AG10803 (cell line): ENCODE results near the gene SPDEF.

Source experiments
- DNase-seq: peaks from one replicate; pipeline ENCODE4 v3.0.0; 2010; ENCODE audit warnings: low read depth
- H3K4me3 ChIP-seq: 2 replicates; pipeline ENCODE4 v1.5.1; 2011; ENCODE audit warnings: mild to moderate bottlenecking, low read length, control low read depth
- TF ChIP-seq, protein P1 (sequence below): conservative IDR thresholded peaks from 2 replicates; pipeline ENCODE4 v1.5.1; 2011; ENCODE audit warnings: mild to moderate bottlenecking, low read length, control low read depth, inconsistent platforms

The SPDEF gene

GRCh38 chr6:34527751-34528670 lies 28.1 kb downstream of the SPDEF start:
- no peak for DNase-seq
- H3K4me3 ChIP-seq: no peak overlapping the region
- TF ChIP-seq, protein P1, sequence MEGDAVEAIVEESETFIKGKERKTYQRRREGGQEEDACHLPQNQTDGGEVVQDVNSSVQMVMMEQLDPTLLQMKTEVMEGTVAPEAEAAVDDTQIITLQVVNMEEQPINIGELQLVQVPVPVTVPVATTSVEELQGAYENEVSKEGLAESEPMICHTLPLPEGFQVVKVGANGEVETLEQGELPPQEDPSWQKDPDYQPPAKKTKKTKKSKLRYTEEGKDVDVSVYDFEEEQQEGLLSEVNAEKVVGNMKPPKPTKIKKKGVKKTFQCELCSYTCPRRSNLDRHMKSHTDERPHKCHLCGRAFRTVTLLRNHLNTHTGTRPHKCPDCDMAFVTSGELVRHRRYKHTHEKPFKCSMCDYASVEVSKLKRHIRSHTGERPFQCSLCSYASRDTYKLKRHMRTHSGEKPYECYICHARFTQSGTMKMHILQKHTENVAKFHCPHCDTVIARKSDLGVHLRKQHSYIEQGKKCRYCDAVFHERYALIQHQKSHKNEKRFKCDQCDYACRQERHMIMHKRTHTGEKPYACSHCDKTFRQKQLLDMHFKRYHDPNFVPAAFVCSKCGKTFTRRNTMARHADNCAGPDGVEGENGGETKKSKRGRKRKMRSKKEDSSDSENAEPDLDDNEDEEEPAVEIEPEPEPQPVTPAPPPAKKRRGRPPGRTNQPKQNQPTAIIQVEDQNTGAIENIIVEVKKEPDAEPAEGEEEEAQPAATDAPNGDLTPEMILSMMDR: no peak

DNA sequence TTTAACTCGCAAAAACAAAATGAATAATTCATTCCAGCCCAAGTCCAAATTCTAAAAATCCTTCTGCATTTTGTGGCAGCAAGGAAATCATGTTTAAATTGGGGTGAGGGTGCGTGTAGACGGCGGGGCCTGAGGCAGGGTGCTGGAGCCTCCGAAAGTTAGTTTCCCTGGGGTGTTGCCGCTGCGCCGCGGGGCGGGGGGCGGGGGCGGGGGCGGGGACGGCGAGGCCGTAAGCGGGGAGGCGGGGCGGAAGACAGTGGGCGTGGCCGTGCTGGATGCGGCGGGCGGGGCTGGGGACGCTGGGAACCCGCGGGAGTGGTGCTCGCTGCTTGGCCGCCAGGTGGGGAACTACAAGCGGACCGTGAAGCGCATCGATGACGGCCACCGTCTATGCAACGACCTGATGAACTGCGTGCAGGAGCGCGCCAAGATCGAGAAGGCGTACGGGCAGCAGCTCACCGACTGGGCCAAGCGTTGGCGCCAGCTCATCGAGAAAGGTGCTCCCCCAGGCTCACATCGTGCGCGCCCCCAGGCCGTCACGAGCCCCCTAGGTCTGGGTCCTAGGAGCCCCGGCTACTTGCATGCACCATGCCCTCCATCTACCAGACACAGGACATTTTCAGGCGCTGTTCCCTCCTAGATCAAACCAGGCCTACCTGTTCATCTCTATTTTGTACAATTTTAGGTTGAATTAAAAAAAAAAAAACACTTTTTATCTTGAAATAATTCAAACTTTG lies 29.0 kb downstream of the SPDEF start:
- TF ChIP-seq, protein P1: peak; percentile 66
- peak overlapping the region; percentile 39 for H3K4me3 ChIP-seq
- DNase-seq: peak; percentile 85

DNA sequence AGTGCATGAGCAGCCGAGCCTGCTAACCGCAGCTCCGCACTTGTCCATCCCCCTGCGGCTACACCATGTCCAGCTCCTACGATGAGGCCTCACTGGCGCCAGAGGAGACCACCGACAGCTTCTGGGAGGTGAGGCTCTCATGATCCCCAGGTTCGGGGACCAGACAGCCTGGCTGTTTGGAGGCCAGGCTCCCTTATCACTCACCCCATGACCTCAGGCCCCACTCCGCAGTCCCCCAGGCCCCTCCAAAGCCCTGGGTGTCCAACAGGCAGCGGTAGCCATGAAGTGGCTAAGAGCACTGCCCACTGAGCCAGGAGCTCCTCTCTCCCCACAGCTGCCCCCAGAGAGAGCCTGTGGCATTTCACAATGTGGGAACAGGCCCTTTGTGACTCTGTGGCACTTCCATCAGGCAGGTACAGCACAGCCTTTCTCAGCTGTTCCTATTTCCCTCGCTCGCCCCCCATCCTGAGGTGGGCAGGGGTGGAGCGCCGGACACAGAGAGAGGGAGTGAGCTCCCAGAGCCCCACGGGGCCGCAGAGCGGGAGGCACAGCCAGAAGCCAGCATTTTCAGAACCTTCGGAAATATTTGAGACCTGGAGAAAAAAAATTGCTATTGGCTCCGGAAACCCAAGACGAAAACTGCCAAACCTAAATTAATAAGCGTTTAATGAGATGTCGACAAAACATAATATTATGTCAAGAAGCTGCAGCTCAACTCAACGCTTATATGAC lies 29.7 kb downstream of the SPDEF start:
- TF ChIP-seq, protein P1: no peak
- DNase-seq: no peak
- no peak overlapping the region for H3K4me3 ChIP-seq

GRCh38 chr6:34525431-34526175 lies 30.5 kb downstream of the SPDEF start:
- no peak for DNase-seq
- TF ChIP-seq, protein P1: no peak
- no peak overlapping the region for H3K4me3 ChIP-seq

DNA sequence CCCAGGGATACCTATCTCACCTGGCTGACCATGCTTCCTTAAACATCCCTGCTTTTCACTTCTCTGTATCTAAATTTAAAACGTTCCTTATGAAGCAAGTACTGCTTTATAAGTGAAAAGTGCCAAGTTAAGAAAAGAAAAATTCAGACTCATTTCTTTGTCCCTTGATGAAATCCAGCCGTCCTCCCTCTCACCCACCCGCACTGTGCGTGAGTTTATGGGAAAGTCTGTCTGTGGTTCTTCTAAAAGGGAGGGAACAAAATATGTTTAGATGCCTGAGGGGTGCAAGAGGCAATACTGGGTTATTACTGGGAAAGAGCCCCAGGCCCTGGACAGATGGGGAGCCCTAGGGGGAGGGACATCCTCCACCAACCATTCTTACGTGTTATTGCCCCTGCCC lies 31.2 kb downstream of the SPDEF start:
- no peak for DNase-seq
- no peak overlapping the region for H3K4me3 ChIP-seq
- TF ChIP-seq, protein P1: no peak

GRCh38 chr6:34524499-34524898 lies 31.6 kb downstream of the SPDEF start:
- DNase-seq: no peak
- TF ChIP-seq, protein P1: no peak
- H3K4me3 ChIP-seq: no peak overlapping the region
